NCI-H1436 (cell line): Measurements from ENCODE around the gene RPL15.

Experiments
- DNase-seq: peaks from one replicate; lab custom pipeline; 2025; lab: John Stamatoyannopoulos, UW

RPL15 gene

DNA sequence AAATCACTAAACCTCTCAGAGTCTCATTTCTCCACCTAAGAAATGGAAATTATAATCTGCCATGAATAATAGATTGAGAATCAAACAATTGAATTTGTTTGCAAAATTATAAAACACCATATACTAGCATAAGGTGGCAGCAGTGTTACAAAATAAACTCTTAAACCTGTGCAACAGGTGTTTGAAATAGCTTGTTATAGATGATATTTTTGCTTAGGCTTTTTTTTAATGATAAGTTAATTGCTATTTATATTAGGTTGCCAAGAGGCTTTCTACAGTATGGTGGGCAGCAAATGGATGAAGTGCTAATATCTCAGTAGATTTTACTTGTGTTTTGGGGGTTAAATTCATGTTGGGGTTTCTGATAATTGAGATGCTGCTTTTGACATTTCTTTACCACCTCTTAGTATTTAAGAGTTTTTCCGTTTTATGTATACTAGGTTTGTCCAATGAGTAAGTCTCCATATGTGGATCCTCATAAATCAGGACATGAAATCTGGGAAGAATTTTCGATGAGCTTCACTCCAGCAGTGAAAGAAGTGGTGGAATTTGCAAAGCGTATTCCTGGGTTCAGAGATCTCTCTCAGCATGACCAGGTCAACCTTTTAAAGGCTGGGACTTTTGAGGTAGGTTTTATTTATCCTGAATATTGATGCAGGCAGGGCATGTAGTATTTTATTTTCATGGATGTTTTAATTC is 47.8 kb downstream of the RPL15 start:
- DNase-seq = no peak

DNA sequence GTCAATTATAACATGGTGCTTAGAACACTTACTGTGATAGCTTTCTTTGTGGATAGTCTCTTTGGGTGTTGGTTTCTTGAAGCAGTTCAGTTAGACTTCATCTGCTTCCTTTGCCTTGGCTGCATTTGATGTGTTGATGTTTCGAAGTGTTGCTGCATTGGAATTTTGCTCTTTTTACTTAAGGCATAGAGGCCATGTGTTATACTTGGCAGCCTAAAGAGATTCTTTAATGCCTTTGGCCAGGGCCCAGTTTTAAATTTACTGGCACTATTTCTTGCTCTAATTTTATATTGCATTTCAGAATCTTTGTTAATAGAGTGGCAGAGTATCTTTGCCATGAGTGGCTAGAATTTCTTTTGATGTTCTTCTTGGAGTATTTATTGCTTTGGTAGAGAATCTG is 49.4 kb downstream of the RPL15 start:
- DNase-seq = no peak

DNA sequence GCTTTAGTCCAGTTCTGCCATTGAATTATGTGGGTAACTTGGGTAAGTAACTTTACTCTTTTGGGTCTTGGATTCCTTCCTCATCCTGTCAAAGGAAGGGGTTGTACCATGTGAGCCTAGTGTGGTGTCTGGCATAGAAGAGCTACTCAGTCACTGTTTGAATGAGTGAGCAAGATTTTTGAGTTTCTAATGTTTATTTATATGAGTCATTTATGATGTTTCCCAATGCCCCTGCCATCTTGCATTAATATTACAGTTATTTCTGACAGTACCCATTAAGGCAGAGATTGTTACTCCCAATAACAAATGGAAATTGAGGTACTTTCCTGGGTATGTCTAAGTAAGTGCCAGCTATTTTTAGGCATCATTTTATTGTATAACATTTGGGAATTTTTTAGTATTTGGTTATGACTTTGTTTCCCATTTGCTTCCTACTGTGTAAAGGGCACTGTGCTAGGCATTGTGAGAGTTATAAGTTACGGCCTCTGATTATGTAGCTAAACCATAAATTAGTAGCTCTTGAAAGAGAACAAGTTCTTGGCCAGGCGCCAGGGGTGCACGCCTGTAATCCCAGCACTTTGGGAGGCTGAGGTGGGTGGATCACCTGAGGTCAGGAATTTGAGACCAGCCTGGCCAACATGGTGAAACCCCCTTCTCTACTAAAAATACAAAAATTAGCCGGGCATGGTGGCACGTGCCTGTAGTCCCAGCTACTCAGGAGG is 51.7 kb downstream of the RPL15 start:
- DNase-seq = no peak

DNA sequence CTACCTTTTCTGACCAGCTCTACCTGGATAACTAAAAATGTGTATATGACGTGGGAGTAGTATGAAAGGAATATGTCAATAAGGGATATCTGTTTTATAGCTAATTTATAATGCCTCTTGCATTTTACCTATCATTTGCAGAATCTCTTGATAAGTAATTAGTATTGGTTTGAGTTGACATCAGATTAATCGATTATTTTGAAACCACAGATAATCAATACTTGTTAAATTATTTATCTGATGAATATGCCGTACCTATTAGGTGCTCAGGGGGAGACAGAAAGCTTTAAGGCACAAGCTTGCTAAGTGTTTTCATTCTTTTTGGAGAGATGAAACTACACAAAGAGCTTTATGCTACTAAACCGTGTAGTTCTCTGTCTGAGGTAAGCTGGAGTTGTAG is 52.5 kb downstream of the RPL15 start:
- no peak for DNase-seq
